ENCODE measurements around the gene KLF8.

DNA sequence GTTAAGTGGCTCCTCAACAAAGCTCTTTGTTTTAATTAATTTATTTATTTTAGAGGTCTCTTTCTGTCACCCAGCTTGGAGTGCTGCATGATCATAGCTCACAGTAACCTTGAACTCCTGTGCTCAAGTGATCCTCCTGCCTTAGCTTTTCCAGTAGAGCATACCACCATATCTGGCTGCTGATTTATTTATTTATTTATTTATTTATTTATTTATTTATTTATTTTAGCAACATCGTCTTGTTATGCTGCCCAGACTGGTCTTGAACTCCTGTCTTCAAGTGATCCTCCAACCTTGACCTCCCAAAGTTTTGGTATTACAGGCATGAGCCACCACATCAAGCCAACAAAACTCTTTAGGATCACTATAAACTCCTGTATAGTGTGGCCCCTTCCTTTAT is 15.8 kb upstream of the KLF8 start:
- TF ChIP-seq, protein P1, sequence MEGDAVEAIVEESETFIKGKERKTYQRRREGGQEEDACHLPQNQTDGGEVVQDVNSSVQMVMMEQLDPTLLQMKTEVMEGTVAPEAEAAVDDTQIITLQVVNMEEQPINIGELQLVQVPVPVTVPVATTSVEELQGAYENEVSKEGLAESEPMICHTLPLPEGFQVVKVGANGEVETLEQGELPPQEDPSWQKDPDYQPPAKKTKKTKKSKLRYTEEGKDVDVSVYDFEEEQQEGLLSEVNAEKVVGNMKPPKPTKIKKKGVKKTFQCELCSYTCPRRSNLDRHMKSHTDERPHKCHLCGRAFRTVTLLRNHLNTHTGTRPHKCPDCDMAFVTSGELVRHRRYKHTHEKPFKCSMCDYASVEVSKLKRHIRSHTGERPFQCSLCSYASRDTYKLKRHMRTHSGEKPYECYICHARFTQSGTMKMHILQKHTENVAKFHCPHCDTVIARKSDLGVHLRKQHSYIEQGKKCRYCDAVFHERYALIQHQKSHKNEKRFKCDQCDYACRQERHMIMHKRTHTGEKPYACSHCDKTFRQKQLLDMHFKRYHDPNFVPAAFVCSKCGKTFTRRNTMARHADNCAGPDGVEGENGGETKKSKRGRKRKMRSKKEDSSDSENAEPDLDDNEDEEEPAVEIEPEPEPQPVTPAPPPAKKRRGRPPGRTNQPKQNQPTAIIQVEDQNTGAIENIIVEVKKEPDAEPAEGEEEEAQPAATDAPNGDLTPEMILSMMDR (IDR thresholded peaks at IDR 0.05), result no peak
- no peak for TF ChIP-seq POLR2AphosphoS5 (IDR thresholded peaks at IDR 0.05; ENCODE audit: low read depth, low read length)
